ES-I3 (cell line): ENCODE results near the gene OSCP1.

Experiments
- H3K36me3 ChIP-seq: 2 replicates; pipeline ENCODE4 v1.6.1; 2013; ENCODE audit warnings: mild to moderate bottlenecking, low read length, control low read depth, moderate library complexity; ENCODE audit not compliant: insufficient read depth
- H3K4me1 ChIP-seq: 2 replicates; pipeline ENCODE4 v1.6.1; 2013; ENCODE audit warnings: mild to moderate bottlenecking, control low read depth, low read length; ENCODE audit not compliant: insufficient read depth
- H3K9ac ChIP-seq: 2 replicates; pipeline ENCODE4 v1.6.1; 2013; ENCODE audit warnings: low read depth, mild to moderate bottlenecking, low read length, moderate library complexity
- H3K9me3 ChIP-seq: 2 replicates; pipeline ENCODE4 v1.6.1; 2013; ENCODE audit warnings: mild to moderate bottlenecking, low read length, moderate library complexity; ENCODE audit not compliant: control insufficient read depth, insufficient read depth

OSCP1 gene

GRCh38 chr1:36417931-36418330 is 32.3 kb downstream of the OSCP1 start:
- Histone ChIP-seq H3K9me3 (no peaks in the 10 kb centered on the region), H3K4me1 (peaks cover 4% of the 10 kb centered on the region; the same call in 1 of the 2 replicates), H3K9ac (no peak overlapping the region), H3K36me3 (no peaks in the 10 kb centered on the region)

- H3K4me1 ChIP-seq: peaks cover 9% of the 10 kb centered on the region; the same call in 1 of the 2 replicates
- no peaks in the 10 kb centered on the region for H3K36me3 ChIP-seq
- no peak overlapping the region for H3K9ac ChIP-seq
- no peaks in the 10 kb centered on the region for H3K9me3 ChIP-seq
Observed at GRCh38 chr1:36415661-36416326, 34.5 kb downstream of the OSCP1 start.

- Histone ChIP-seq H3K4me1 (0 out of 2 replicates have a peak, but pooled peaks cover 5% of the 10 kb centered on the region), H3K9me3 (no peaks in the 10 kb centered on the region), H3K36me3 (no peaks in the 10 kb centered on the region), H3K9ac (no peak overlapping the region)
Observed at GRCh38 chr1:36414384-36414783, 35.9 kb downstream of the OSCP1 start.

GRCh38 chr1:36411674-36412648 is 38.3 kb downstream of the OSCP1 start:
- Histone ChIP-seq H3K4me1 (0 out of 2 replicates have a peak, but pooled peaks cover 5% of the 10 kb centered on the region), H3K9me3 (no peaks in the 10 kb centered on the region), H3K9ac (no peak overlapping the region; the same call in 1 of the 2 replicates), H3K36me3 (no peaks in the 10 kb centered on the region)

GRCh38 chr1:36408479-36408878 is 41.8 kb downstream of the OSCP1 start:
- H3K36me3 ChIP-seq: no peaks in the 10 kb centered on the region
- no peaks in the 10 kb centered on the region for H3K9me3 ChIP-seq
- 0 out of 2 replicates have a peak, but pooled peaks cover 5% of the 10 kb centered on the region for H3K4me1 ChIP-seq
- no peak overlapping the region for H3K9ac ChIP-seq

- Histone ChIP-seq H3K9ac (no peak overlapping the region), H3K9me3 (no peaks in the 10 kb centered on the region), H3K4me1 (no peaks in the 10 kb centered on the region), H3K36me3 (no peaks in the 10 kb centered on the region)
Observed at GRCh38 chr1:36406440-36406839, 43.8 kb downstream of the OSCP1 start.

- Histone ChIP-seq H3K4me1 (no peaks in the 10 kb centered on the region), H3K9ac (no peak overlapping the region), H3K36me3 (no peaks in the 10 kb centered on the region), H3K9me3 (no peaks in the 10 kb centered on the region)
Observed at GRCh38 chr1:36402504-36402890, 47.8 kb downstream of the OSCP1 start.

- no peaks in the 10 kb centered on the region for H3K36me3 ChIP-seq
- H3K9ac ChIP-seq: peak overlapping the region; percentile 80; the same call in 1 of the 2 replicates
- no peaks in the 10 kb centered on the region for H3K9me3 ChIP-seq
- no peaks in the 10 kb centered on the region for H3K4me1 ChIP-seq
Observed at GRCh38 chr1:36401602-36402503, 48.4 kb downstream of the OSCP1 start.

- Histone ChIP-seq H3K36me3 (no peaks in the 10 kb centered on the region), H3K4me1 (no peaks in the 10 kb centered on the region), H3K9ac (peak overlapping the region; percentile 80), H3K9me3 (no peaks in the 10 kb centered on the region)
Observed at GRCh38 chr1:36400825-36401601, 49.2 kb downstream of the OSCP1 start.

- Histone ChIP-seq H3K9ac (peak overlapping the region; percentile 80; the same call in 1 of the 2 replicates), H3K9me3 (no peaks in the 10 kb centered on the region), H3K4me1 (no peaks in the 10 kb centered on the region), H3K36me3 (no peaks in the 10 kb centered on the region)
Observed at GRCh38 chr1:36400514-36400824, 49.8 kb downstream of the OSCP1 start.

GRCh38 chr1:36398370-36398977 is 51.8 kb downstream of the OSCP1 start:
- no peaks in the 10 kb centered on the region for H3K4me1 ChIP-seq
- H3K9me3 ChIP-seq: no peaks in the 10 kb centered on the region
- H3K9ac ChIP-seq: peak overlapping the region; percentile 83
- H3K36me3 ChIP-seq: peaks cover 3% of the 10 kb centered on the region

GRCh38 chr1:36397378-36398230 is 52.6 kb downstream of the OSCP1 start, which contains the start of gene LSM10:
TSS of gene LSM10 (minus strand) at chr1:36397908. CDS start at chr1:36394129, 3,779 bp downstream.
- Histone ChIP-seq H3K36me3 (peaks cover 9% of the 10 kb centered on the region), H3K9ac (peak within 1 kb of the TSS; percentile 83), H3K9me3 (no peaks in the 10 kb centered on the region), H3K4me1 (no peaks in the 10 kb centered on the region)
